Osteocyte (in vitro differentiated cells): ENCODE measurements around the gene QRSL1. TPM values are rescaled to one million over a fixed set of nuclear protein-coding genes. Genes with fewer than 3 reads are reported as not detected.

Source experiments
- DNase-seq: peaks from one replicate; pipeline ENCODE4 v3.0.0; 2021; ENCODE audit warnings: mixed read lengths; ENCODE audit not compliant: unreplicated experiment; ENCODE audit errors: extremely low spot score
- H3K27ac Mint-ChIP-seq: one replicate; pipeline ENCODE4 v1.8.0; 2021; ENCODE audit warnings: mild to moderate bottlenecking, mixed read lengths; ENCODE audit not compliant: unreplicated experiment
- H3K27me3 Mint-ChIP-seq: one replicate; pipeline ENCODE4 v1.8.0; 2021; ENCODE audit warnings: mixed read lengths; ENCODE audit not compliant: unreplicated experiment
- H3K36me3 Mint-ChIP-seq: one replicate; pipeline ENCODE4 v1.8.0; 2021; ENCODE audit warnings: mixed read lengths; ENCODE audit not compliant: unreplicated experiment
- H3K4me1 Mint-ChIP-seq: one replicate; pipeline ENCODE4 v1.8.0; 2021; ENCODE audit warnings: mixed read lengths; ENCODE audit not compliant: unreplicated experiment
- H3K4me3 Mint-ChIP-seq: one replicate; pipeline ENCODE4 v1.8.0; 2021; ENCODE audit warnings: mild to moderate bottlenecking, moderate library complexity, mixed read lengths; ENCODE audit not compliant: unreplicated experiment
- H3K9me3 Mint-ChIP-seq: one replicate; pipeline ENCODE4 v1.8.0; 2021; ENCODE audit warnings: mixed read lengths; ENCODE audit not compliant: unreplicated experiment
- CTCF ChIP-seq: fragments of 200-600 bp; sonication (generic); IDR thresholded peaks from 2 replicates; pipeline ENCODE4 v1.5.0; 2021; ENCODE audit warnings: antibody characterized with exemption, mild to moderate bottlenecking, moderate library complexity
- total RNA-seq: library from RNA; stranded (reverse); gene quantifications from 2 replicates; pipeline ENCODE4 v1.2.1, GENCODE V29; 2021

QRSL1 gene
- total RNA-seq, 1 donor from 2014 or later = 12.2 TPM

DNA sequence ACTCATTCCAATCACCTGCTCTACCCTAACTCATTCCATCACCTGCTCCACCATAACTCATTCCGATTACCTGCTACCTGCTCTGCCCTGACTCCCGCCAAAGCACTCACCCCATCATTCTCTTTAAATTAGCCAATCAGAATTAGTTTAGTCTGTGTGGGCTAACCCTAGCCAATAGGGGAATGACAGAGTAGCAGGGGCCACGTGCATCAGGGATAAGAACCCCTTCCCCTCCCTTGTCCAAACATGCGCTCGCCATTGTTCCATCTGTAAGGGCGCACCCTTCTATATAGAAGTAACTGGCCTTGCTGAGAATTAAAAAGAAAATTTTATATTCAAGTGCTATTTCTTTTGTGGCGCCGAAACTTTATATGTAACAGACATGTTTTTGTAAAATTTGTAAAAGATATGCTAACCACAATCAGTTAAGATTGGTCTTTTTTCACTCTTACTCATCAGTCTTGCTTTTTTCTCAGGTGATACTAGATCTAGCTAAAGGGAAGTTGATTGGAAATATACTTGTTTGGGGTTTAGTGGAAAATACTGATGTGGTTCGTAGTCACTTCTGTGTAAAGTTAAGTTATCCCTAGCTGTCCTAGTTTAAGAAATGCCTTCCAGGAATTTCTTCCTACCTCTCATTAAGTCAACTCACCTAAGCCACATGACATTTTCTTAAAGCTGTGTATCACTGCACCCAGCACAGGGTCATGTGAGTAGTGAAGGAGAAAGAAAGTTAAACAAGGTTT is 16.5 kb upstream of the QRSL1 start:
- Mint-ChIP-seq H3K27me3 (no peaks in the 10 kb centered on the region), H3K36me3 (peaks cover 7% of the 10 kb centered on the region), H3K4me3 (no peak overlapping the region), H3K4me1 (no peaks in the 10 kb centered on the region), H3K9me3 (no peaks in the 10 kb centered on the region), H3K27ac (no peak overlapping the region)
- no peak for DNase-seq
- no peak for TF ChIP-seq CTCF

GRCh38 chr6:106613590-106613989 is 15.8 kb upstream of the QRSL1 start:
- H3K4me3 Mint-ChIP-seq = no peak overlapping the region
- H3K27me3 Mint-ChIP-seq = no peaks in the 10 kb centered on the region
- no peak overlapping the region for H3K27ac Mint-ChIP-seq
- DNase-seq = no peak
- H3K9me3 Mint-ChIP-seq = no peaks in the 10 kb centered on the region
- H3K4me1 Mint-ChIP-seq = no peaks in the 10 kb centered on the region
- no peak for TF ChIP-seq CTCF
- peaks cover 9% of the 10 kb centered on the region for H3K36me3 Mint-ChIP-seq

- Mint-ChIP-seq H3K9me3 (no peaks in the 10 kb centered on the region), H3K27ac (no peak overlapping the region), H3K36me3 (peaks cover 13% of the 10 kb centered on the region), H3K4me3 (no peak overlapping the region), H3K4me1 (no peaks in the 10 kb centered on the region), H3K27me3 (no peaks in the 10 kb centered on the region)
- DNase-seq = no peak
- no peak for TF ChIP-seq CTCF
Measured at GRCh38 chr6:106614166-106614565, 15.2 kb upstream of the QRSL1 start.

DNA sequence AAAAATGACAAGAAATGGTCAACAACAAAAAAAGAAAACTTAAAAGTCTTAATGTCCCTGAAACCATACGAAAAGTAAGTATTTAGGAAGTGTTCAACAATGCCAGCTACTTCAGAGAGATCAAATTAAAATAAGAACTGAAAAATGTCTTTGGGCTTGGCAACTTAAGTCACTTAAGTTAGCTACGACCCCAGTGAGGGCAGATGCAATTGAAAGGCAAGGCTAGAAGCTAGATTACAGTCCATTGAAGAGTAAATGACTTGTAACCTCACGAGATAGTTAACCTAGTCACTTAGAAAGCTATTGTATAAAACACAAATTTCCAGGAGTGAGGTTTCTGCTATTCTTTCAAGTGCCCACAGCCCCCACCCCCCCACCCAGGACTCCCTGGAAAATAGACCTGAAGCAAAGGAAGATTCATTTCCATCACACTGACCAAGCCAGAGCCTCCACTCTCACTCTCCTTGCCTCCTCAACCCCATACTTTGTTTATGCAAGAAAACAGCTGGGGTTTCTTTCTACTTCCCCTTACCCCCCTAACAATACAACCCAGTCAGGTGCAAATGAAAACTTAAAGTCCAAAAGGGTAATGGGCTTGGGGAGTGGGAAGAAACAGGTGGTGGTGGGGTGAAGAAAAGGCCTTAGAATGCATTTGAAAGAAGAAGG is 14.7 kb upstream of the QRSL1 start:
- TF ChIP-seq CTCF = no peak
- H3K27me3 Mint-ChIP-seq = no peaks in the 10 kb centered on the region
- H3K4me1 Mint-ChIP-seq = no peaks in the 10 kb centered on the region
- no peak overlapping the region for H3K4me3 Mint-ChIP-seq
- H3K36me3 Mint-ChIP-seq = peaks cover 13% of the 10 kb centered on the region
- no peaks in the 10 kb centered on the region for H3K9me3 Mint-ChIP-seq
- H3K27ac Mint-ChIP-seq = no peak overlapping the region
- DNase-seq = no peak

DNA sequence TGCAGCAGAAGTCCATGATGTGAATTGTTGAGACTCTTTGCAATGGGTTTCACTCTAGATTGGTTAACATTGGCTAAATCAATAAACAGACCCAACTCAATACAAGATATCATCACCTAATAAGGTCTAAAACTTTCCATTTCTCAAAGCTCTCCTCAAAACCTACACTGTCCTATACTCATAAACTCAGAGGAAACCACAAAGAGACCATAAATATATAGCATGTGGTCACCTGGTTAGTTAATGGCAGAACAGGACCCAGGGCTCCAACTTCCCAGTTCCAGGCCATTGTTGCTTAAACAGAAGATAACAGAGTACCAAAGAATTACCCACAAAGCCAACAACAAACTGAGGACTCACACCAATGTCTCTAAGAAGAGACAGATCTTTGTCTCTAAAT is 12.1 kb upstream of the QRSL1 start:
- peaks cover 12% of the 10 kb centered on the region for H3K4me1 Mint-ChIP-seq
- H3K4me3 Mint-ChIP-seq = no peak overlapping the region
- no peak overlapping the region for H3K27ac Mint-ChIP-seq
- H3K27me3 Mint-ChIP-seq = no peaks in the 10 kb centered on the region
- no peaks in the 10 kb centered on the region for H3K9me3 Mint-ChIP-seq
- no peak for TF ChIP-seq CTCF
- no peak for DNase-seq
- peaks cover 13% of the 10 kb centered on the region for H3K36me3 Mint-ChIP-seq
